ENCODE data around the gene BLTP2. TPM values are rescaled to one million over a fixed set of nuclear protein-coding genes. Genes with fewer than 3 reads are reported as not detected.

BLTP2 gene
- polyA plus RNA-seq, 1 of the 3 experiments (the other 2 are of a cell fraction) = 46.4 TPM

DNA sequence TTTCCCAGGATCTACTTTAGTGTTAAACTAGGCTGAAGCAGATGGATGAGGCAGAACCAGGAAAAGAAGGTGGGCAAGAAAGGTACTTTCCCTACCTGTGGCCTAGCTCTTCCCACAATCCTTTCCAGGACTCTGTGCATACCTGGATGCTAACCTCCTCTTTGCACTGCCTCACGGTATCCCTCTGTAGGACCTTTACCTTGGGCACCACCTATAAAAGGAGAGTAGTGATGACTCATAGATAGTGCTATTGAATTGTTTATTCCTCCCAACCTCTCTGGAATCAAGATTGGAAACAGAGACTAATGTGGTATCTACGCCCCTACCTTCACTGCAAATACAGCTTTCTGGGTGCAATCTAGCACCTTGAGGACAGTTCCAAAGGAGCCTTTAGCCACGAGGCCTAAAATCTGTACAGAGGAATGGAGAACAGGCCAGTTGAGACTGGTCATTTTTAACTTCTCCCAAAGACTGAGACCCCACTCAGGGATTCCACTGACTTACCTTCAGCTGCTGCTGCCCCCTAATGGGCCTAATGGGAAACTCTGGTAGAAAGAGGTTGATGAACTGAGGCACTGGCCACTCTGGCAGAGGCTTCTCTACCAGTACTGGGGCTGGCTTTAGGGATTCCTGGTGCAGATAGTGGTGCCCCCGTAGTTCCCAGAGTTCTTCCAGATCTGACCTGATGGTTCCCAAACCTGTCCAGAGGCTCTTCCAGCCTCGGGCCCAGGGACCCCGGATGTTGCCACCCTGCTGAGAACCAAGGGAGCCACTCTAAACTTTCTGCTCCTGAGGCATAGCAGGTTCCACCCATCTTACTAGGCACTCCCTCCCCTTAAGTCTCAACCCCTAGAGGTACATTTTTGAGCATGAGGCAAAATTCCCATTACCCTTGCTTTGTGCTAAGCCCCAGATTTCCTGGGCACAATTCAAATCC lies 31.8 kb downstream of the BLTP2 start:
- Histone ChIP-seq H3K9ac (no peak overlapping the region), H3K27me3 (ENCODE audit: insufficient read depth) (no peaks in the 10 kb centered on the region), H3K27ac (ENCODE audit: low read depth in 2 of 2, low read length in 1 of 2) (no peak overlapping the region), H3K4me3 (ENCODE audit: low read depth in 2 of 2, low read length in 1 of 2) (no peak overlapping the region), H3F3A (replicated peaks; ENCODE audit: insufficient read depth) (peaks cover 6% of the 10 kb centered on the region), H3K4me1 (ENCODE audit: control insufficient read depth in 1 of 2, insufficient read depth in 2 of 2, low read depth in 1 of 2, low read length in 1 of 2) (no peaks in the 10 kb centered on the region), H3K36me3 (replicated peaks in 1 of 2; ENCODE audit: control insufficient read depth in 1 of 2, insufficient read depth in 2 of 2, low read length in 1 of 2) (peaks cover 35 to 62% of the 10 kb centered on the region in 2 experiments), H4K20me1 (ENCODE audit: insufficient read depth) (no peaks in the 10 kb centered on the region), H3K9me3 (no peaks in the 10 kb centered on the region), H3K9me2 (no peaks in the 10 kb centered on the region), H3K4me2 (no peak overlapping the region), H3K79me2 (ENCODE audit: insufficient read depth) (no peaks in the 10 kb centered on the region), H2AFZ (ENCODE audit: low read depth) (no peak overlapping the region)
- 73% methylated on average over 4 of the region's 6 CpGs for WGBS (ENCODE audit: low lambda C conversion rate)
- TF ChIP-seq, protein P1, sequence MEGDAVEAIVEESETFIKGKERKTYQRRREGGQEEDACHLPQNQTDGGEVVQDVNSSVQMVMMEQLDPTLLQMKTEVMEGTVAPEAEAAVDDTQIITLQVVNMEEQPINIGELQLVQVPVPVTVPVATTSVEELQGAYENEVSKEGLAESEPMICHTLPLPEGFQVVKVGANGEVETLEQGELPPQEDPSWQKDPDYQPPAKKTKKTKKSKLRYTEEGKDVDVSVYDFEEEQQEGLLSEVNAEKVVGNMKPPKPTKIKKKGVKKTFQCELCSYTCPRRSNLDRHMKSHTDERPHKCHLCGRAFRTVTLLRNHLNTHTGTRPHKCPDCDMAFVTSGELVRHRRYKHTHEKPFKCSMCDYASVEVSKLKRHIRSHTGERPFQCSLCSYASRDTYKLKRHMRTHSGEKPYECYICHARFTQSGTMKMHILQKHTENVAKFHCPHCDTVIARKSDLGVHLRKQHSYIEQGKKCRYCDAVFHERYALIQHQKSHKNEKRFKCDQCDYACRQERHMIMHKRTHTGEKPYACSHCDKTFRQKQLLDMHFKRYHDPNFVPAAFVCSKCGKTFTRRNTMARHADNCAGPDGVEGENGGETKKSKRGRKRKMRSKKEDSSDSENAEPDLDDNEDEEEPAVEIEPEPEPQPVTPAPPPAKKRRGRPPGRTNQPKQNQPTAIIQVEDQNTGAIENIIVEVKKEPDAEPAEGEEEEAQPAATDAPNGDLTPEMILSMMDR (IDR thresholded peaks at IDR 0.05) = peak; percentile 72
- TF ChIP-seq SMC3 (IDR thresholded peaks at IDR 0.05; ENCODE audit: low read depth, low read length) = peak; percentile 32; the same call in 1 of the 2 replicates
- no peak for TF ChIP-seq YY1 (IDR thresholded peaks at IDR 0.05; ENCODE audit: low read depth)
- TF ChIP-seq POLR2AphosphoS5 (IDR thresholded peaks at IDR 0.05; ENCODE audit: low read depth, low read length) = peak; percentile 25; the same call in 1 of the 2 replicates
- TF ChIP-seq RCOR1 (IDR thresholded peaks at IDR 0.05; ENCODE audit: low read length) = no peak
- no peak for TF ChIP-seq JUND (IDR thresholded peaks at IDR 0.05)
- TF ChIP-seq, protein P2, sequence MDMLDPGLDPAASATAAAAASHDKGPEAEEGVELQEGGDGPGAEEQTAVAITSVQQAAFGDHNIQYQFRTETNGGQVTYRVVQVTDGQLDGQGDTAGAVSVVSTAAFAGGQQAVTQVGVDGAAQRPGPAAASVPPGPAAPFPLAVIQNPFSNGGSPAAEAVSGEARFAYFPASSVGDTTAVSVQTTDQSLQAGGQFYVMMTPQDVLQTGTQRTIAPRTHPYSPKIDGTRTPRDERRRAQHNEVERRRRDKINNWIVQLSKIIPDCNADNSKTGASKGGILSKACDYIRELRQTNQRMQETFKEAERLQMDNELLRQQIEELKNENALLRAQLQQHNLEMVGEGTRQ (IDR thresholded peaks at IDR 0.05; ENCODE audit: borderline replicate concordance, low read depth, low read length) = no peak
- TF ChIP-seq, protein P3, sequence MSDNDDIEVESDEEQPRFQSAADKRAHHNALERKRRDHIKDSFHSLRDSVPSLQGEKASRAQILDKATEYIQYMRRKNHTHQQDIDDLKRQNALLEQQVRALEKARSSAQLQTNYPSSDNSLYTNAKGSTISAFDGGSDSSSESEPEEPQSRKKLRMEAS (IDR thresholded peaks at IDR 0.05; ENCODE audit: low read depth) = no peak
- peak; percentile 75 for TF ChIP-seq RAD21 (IDR thresholded peaks at IDR 0.05; ENCODE audit: low read length)
- peak; percentile 5 for TF ChIP-seq CHD2 (IDR thresholded peaks at IDR 0.05; ENCODE audit: low read length, partially characterized antibody)
- TF ChIP-seq, protein P4, sequence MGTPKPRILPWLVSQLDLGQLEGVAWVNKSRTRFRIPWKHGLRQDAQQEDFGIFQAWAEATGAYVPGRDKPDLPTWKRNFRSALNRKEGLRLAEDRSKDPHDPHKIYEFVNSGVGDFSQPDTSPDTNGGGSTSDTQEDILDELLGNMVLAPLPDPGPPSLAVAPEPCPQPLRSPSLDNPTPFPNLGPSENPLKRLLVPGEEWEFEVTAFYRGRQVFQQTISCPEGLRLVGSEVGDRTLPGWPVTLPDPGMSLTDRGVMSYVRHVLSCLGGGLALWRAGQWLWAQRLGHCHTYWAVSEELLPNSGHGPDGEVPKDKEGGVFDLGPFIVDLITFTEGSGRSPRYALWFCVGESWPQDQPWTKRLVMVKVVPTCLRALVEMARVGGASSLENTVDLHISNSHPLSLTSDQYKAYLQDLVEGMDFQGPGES (IDR thresholded peaks at IDR 0.05; ENCODE audit: low read depth, low read length) = no peak
- peak; percentile 70 for DNase-seq
- CTCF ChIA-PET = interaction anchor here (0.6 to 4.9 kb wide), 32 partner anchors 9 to 295 kb away, joined by 3 to 60 read pairs (median 4); partner anchors contain the start of genes BLTP2 and PIGS
- POLR2A ChIA-PET = interaction anchor here (0.6 kb wide), 1 partner anchor 10 kb away, joined by 4 read pairs; no protein-coding TSS in a partner anchor

Data from SK-N-SH (cell line).